Measurements from ENCODE around the gene PXMP2. TPM values are rescaled to one million over a fixed set of nuclear protein-coding genes. Genes with fewer than 3 reads are reported as not detected.

The PXMP2 gene
- polyA plus RNA-seq (2011; rRNA removed) (19.4 and 22.3 TPM in 2 replicates), polyA minus RNA-seq (2011; rRNA and poly(A)+ RNA removed) (6.2 and 8.0 TPM in 2 replicates)

DNA sequence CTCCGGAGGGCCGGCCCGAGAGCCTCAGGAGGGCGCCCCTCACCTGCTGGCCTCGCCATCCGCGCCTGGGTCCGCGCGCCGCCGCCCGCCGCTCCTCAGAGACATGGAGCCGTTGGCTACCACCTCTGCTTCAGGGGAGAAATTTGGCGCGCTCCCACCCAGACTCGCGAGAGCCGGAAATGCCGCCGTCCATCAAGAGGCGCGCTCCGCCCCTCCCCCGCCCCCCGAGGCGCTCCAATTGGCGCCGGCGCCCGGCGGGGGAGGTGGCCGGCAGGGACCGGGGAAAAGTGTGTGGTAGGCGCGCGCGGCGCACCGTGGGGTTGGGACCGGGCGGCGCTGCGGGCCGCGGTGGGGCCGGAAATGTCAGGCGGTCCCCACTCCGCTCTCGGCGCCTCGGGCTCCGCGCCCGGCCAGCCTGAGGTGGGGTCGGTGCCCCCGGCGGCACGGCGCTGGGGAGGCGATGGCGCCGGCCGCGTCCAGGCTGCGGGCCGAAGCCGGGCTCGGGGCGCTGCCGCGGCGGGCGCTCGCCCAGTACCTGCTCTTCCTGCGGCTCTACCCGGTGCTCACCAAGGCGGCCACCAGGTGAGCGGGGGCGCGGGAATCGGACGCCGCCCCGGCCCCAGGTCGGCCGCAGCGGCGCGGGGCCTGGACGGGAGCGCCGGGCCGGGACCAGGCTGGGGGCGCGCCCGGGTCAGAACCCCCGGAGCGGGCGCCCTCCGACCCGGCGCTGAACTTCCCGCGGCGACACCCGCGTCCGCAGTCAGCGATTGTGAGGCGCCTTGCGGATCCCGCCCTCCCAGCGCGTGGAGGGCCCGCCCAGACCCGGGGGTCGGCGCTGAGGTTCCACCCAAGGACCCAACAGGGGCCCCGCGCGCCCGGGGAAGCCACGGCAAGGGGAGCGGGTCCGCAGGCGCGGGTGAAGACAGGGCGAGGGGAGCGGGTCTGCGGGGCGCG is at the start of gene PXMP2, which contains the start of gene POLE:
Gene PXMP2 (plus strand): TSS at position 377 of the 954 bp plus-strand sequence. CDS start 84 bp downstream, at position 461.
Gene POLE (minus strand): TSS at position 132 of the 954 bp plus-strand sequence. CDS start 27 bp downstream, at position 105.
- POLR2A ChIA-PET, result no interaction called here
- peak; percentile 45 for DNase-seq (ENCODE audit: low read depth)
- no peak for TF ChIP-seq CTCF (IDR thresholded peaks at IDR 0.05; ENCODE audit: insufficient read depth, low read depth, low read length)

DNA sequence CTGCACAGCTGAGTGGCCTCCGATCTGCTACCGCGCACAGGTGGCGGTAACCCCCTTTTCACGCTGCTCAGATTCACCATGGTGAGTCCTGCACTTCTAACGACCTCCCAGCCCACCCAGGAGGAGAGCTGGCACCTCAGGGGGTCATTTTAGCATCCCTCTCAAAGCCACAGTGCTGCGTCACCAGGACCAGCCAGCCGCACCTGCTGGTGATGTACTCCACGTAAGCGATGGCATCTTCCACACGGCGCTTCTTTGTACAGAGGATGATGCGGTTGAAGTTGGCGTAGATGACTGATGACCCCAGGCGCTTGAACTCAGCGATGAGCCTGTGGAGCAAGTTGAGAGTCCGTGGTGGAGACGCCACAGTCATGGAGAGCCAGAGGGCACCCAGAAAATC is 49.6 kb upstream of the PXMP2 start:
- DNase-seq (ENCODE audit: low read depth), result no peak
- POLR2A ChIA-PET, result no interaction called here
- H3K36me3 ChIP-seq (ENCODE audit: control insufficient read depth, insufficient read depth, low read length), result peaks cover 20% of the 10 kb centered on the region

More for the DNA sequence above, at the start of gene PXMP2, which contains the start of gene POLE:
- H3K36me3 ChIP-seq (ENCODE audit: control insufficient read depth, insufficient read depth, low read length), result no peaks in the 10 kb centered on the region
- peak within 1 kb of the TSS; percentile 71 for H3K4me3 ChIP-seq (ENCODE audit: low read depth, low read length)
- CTCF ChIA-PET, result no interaction called here
- no peaks in the 10 kb centered on the region for H3K27me3 ChIP-seq (ENCODE audit: control insufficient read depth, insufficient read depth, low read length)

GRCh38 chr12:132638541-132639408 is 48.6 kb upstream of the PXMP2 start:
- ChIA-PET POLR2A (no interaction called here), CTCF (interaction anchor here (0.6 to 2.6 kb wide), 27 partner anchors 8 to 499 kb away, joined by 3 to 26 read pairs (median 4); no protein-coding TSS in a partner anchor)
- peaks cover 22% of the 10 kb centered on the region for H3K36me3 ChIP-seq (ENCODE audit: control insufficient read depth, insufficient read depth, low read length)
- no peak overlapping the region for H3K4me3 ChIP-seq (ENCODE audit: low read depth, low read length)
- TF ChIP-seq CTCF (IDR thresholded peaks at IDR 0.05; ENCODE audit: insufficient read depth, low read depth, low read length), result peak; percentile 88
- H3K27me3 ChIP-seq (ENCODE audit: control insufficient read depth, insufficient read depth, low read length), result no peaks in the 10 kb centered on the region
- peak; percentile 17 for DNase-seq (ENCODE audit: low read depth)

More for the DNA sequence above, 49.6 kb upstream of the PXMP2 start:
- no peak for TF ChIP-seq CTCF (IDR thresholded peaks at IDR 0.05; ENCODE audit: insufficient read depth, low read depth, low read length)
- Histone ChIP-seq H3K4me3 (ENCODE audit: low read depth, low read length) (no peak overlapping the region), H3K27me3 (ENCODE audit: control insufficient read depth, insufficient read depth, low read length) (no peaks in the 10 kb centered on the region)
- CTCF ChIA-PET, result interaction anchor here (1.3 to 2.6 kb wide), 9 partner anchors 11 to 223 kb away, joined by 3 to 26 read pairs (median 7); no protein-coding TSS in a partner anchor

DNA sequence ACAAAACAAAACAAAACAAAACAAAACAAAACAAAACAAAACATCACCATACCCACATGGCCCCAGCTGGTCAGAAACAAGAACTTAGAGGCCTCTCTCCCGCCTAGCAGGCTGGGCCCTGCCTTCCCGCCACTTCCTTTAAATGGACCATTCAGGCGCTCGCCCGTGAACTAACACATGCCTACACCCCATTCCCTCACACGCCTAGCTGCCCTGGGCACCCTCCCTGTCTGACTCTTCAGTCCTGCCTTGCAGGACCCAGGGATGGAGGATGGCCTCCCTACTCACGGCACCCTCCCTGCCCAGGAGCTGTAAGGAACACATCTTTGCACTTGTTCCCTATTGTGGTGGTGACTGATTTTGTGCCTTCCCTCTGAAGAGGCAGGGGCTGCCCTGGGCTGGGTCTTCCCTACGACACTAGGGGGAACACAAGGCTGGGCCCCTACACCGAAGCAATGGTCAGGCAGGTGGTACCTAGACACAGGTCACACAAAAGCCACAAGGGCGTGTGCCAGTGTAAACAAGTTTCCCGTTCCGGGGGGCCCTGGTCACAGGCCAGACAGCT is 47.3 kb upstream of the PXMP2 start:
- no peak for TF ChIP-seq CTCF (IDR thresholded peaks at IDR 0.05; ENCODE audit: insufficient read depth, low read depth, low read length)
- ChIA-PET CTCF (interaction anchor here (1.3 to 2.6 kb wide), 2 partner anchors 39 to 225 kb away, joined by 4 to 26 read pairs; no protein-coding TSS in a partner anchor), POLR2A (no interaction called here)
- H3K36me3 ChIP-seq (ENCODE audit: control insufficient read depth, insufficient read depth, low read length), result peaks cover 22% of the 10 kb centered on the region
- DNase-seq (ENCODE audit: low read depth), result no peak
- no peak overlapping the region for H3K4me3 ChIP-seq (ENCODE audit: low read depth, low read length)
- H3K27me3 ChIP-seq (ENCODE audit: control insufficient read depth, insufficient read depth, low read length), result no peaks in the 10 kb centered on the region

Measured in BJ (cell line).